ENCODE measurements around the gene CD79B. TPM values are rescaled to one million over a fixed set of nuclear protein-coding genes. Genes with fewer than 3 reads are reported as not detected.
"Not testable (repeated sequence)": the region's sequence is repeated elsewhere in the genome, so short reads cannot be mapped to it uniquely, and the experiment has no call there.

CD79B gene
- total RNA-seq, 1 donor from 2014 or later: not detected

DNA sequence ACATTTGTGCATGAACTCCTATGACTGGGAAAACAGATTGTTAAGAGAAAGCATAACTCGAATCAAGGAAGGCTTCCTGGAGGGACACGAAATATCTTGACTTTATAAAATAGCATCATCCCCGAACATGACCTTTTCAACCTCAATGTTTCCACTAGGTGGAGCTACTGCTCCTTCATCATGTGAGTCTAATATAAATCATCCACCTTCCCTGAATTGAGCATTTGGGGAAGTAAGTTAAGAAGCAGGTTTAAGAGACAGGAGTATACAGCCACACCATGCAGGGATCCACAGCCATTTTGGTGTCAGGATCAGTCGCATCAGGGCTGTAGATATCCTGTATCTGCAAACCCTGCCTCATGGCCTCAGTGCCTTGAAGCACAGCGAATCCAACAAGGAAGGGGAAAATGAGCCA lies 28.3 kb downstream of the CD79B start:
- DNase-seq (ENCODE audit: low spot score in 2 of 2); H3K4me1 ChIP-seq; intact Hi-C loops (cut with DNase I); H3K9me3 ChIP-seq; H3K36me3 ChIP-seq; H3K27ac ChIP-seq; H3K4me3 ChIP-seq; H3K27me3 ChIP-seq: not testable (repeated sequence)
- peak in 2 of 3 experiments; percentile 32 to 33 for TF ChIP-seq CTCF (IDR thresholded peaks at IDR 0.05)

DNA sequence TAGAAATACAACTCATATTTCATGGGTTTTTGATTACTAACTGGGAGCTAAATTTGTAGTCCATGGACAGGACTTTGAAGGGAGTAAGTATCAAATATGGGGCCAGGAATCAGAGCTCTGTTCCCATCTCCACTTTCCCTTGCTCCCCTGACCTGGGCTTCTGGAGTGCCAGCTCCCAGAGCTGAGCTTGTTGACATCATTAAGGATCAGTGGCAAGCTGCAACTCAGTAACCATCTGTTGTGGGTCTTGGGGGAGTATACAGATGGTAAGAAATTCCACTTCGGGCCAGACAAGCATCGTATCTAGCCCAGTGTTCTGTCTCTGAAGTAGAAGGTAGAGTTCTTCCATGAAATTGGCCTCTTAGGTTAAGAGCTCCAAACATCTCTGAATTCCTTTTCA lies 30.2 kb downstream of the CD79B start:
- H3K27me3 ChIP-seq; intact Hi-C loops (cut with DNase I); H3K9me3 ChIP-seq; H3K36me3 ChIP-seq; DNase-seq (ENCODE audit: low spot score in 2 of 2); H3K27ac ChIP-seq; H3K4me3 ChIP-seq; H3K4me1 ChIP-seq: not testable (repeated sequence)

- intact Hi-C loops (cut with DNase I): not testable (repeated sequence)
These were observed 33.0 kb downstream of the CD79B start for GRCh38 chr17:63898899-63899798.

DNA sequence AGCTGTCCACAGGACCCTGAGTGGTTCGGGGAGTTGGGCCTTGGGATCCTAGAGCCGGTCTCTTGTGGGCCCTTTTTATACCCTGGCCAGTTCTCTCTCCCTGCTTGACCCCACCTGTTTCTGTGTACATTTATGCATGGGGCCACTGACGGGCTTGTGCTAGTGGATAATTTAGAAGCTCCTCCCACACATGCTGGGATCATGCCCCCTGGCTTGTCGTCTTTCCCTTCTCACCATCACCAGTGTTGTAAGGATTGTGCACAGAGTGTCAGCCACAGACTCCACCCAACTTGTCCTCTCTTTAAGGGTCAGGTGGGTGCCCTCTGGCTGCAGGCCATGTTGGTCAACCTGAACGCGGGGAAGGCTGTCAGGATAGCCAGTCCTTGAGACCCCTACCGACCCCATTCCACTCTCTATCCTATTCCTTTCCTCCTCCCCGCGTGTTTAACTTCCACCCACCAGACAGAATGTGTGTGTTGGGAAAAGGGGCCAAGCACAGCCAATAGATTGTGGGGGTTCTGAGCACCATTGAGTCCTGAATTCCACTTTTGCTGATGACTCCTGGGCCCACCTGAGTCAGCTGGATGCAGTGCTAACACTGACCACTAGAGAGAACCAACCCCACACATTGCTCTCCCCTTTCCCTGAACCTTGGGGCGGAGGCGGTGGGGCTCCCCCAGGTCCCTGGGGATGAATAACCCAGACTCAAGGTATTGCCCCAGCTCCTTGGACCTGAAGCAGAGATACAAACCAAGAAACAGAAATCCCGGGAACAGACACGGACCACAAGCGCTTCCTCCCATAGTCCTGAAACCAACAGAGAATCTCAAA lies 35.4 kb downstream of the CD79B start, which contains the start of gene CSH1:
CSH1 (minus strand) TSS at position 51 of the 831 bp plus-strand sequence. CDS start 63 bp downstream, outside the sequence.
- H3K27ac ChIP-seq; H3K4me1 ChIP-seq; H3K4me3 ChIP-seq; H3K9me3 ChIP-seq; H3K36me3 ChIP-seq; intact Hi-C loops (cut with DNase I); DNase-seq (ENCODE audit: low spot score in 2 of 2); H3K27me3 ChIP-seq: not testable (repeated sequence)

More at GRCh38 chr17:63898899-63899798, 33.0 kb downstream of the CD79B start:
- H3K4me3 ChIP-seq; H3K36me3 ChIP-seq; DNase-seq (ENCODE audit: low spot score in 2 of 2); H3K9me3 ChIP-seq; H3K27me3 ChIP-seq; H3K4me1 ChIP-seq; H3K27ac ChIP-seq: not testable (repeated sequence)

- H3K9me3 ChIP-seq; H3K4me3 ChIP-seq; intact Hi-C loops (cut with DNase I); H3K36me3 ChIP-seq; H3K27me3 ChIP-seq; H3K4me1 ChIP-seq; H3K27ac ChIP-seq: not testable (repeated sequence)
- DNase-seq (ENCODE audit: low spot score in 2 of 2): peak in 1 of 2 donors; percentile 24
These were observed 37.3 kb downstream of the CD79B start for GRCh38 chr17:63894821-63895220.

DNA sequence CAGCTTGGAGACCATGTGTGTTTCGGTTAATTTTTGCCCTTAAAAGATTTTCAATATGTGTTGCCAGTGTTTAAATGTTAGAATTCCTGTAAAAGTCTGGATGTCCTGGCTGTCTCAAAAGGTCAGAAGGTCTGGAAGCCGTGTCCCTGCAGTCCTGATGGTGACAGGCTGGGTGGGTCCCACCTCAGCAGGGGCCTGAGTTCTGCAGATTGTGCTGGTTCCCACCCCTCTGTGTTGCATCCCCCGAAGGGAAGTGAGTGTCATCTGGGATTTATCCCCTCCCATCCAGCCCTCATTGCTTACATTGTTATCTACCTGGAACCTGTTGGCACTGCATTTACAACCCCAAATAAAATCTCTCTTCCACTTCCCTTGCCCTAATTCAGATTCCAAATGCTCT lies 38.1 kb downstream of the CD79B start:
- H3K4me1 ChIP-seq; H3K27ac ChIP-seq; H3K9me3 ChIP-seq; H3K27me3 ChIP-seq; intact Hi-C loops (cut with DNase I); H3K36me3 ChIP-seq; H3K4me3 ChIP-seq: not testable (repeated sequence)
- DNase-seq (ENCODE audit: low spot score in 2 of 2): peak in 1 of 2 donors; percentile 24

DNA sequence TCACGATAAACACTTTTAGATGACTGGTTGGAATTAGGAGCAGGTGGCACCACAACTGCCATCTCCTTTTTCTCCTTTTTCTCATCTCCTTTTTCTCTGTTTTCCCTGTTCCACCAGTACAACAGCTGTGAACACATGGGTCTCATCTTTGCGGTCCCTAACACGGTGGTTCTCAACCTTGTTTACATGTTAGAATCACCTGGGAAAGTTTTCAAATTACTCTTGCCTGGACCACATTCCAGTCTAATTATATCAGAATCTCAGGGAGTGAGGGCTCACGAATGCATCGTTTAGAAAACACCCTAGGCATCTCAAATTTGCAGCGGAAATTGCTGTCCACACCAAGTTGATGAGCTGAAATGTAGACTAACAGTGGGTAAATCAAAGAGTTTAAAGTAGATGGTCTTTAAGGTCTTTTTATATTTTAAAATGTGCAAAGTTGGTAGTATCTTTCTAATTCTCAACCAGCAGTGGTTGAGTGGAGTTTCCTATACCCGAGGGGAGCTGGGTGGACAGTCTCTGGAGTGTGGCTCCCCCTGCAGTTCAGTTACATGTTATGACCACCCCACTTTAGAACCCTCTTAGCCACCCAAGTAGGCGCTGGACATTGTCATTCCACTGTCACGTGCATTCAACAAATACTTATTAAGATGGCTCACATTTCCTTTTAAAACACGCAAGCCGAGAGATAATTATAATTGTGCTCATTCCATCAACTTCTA lies 39.7 kb downstream of the CD79B start:
- H3K9me3 ChIP-seq; H3K27me3 ChIP-seq; intact Hi-C loops (cut with DNase I); H3K27ac ChIP-seq; H3K4me1 ChIP-seq; H3K36me3 ChIP-seq; H3K4me3 ChIP-seq; DNase-seq (ENCODE audit: low spot score in 2 of 2): not testable (repeated sequence)

GRCh38 chr17:63889026-63889848 lies 42.9 kb downstream of the CD79B start:
- H3K4me1 ChIP-seq; H3K4me3 ChIP-seq; H3K9me3 ChIP-seq; intact Hi-C loops (cut with DNase I); H3K36me3 ChIP-seq; H3K27me3 ChIP-seq; H3K27ac ChIP-seq: not testable (repeated sequence)
- peak in 2 of 3 experiments; percentile 27 to 32 for TF ChIP-seq CTCF (IDR thresholded peaks at IDR 0.05)
- peak in 1 of 2 donors; percentile 59 for DNase-seq (ENCODE audit: low spot score in 2 of 2)

DNA sequence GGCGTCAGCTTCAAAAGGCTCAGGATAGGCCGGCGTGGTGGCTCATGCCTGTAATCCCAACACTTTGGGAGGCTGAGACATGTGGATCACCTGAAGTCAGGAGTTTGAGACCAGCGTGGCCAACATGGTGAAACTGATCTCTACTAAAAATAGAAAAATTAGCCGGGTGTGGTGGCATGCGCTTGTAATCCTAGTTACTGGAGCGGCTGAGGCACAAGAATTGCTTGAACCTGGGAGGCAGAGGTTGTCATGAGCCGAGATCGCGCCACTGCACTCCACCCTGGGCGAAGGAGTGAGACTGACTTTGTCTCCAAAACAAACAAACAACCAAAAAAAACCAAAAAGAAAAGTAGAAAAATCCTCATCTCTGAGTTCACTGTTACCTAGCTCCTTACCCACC lies 47.0 kb downstream of the CD79B start:
- H3K9me3 ChIP-seq; H3K27me3 ChIP-seq; intact Hi-C loops (cut with DNase I); H3K4me3 ChIP-seq; H3K27ac ChIP-seq; H3K36me3 ChIP-seq; DNase-seq (ENCODE audit: low spot score in 2 of 2); H3K4me1 ChIP-seq: not testable (repeated sequence)

- H3K27ac ChIP-seq; H3K27me3 ChIP-seq; H3K36me3 ChIP-seq; H3K4me1 ChIP-seq; DNase-seq (ENCODE audit: low spot score in 2 of 2); H3K4me3 ChIP-seq; H3K9me3 ChIP-seq; intact Hi-C loops (cut with DNase I): not testable (repeated sequence)
These were observed 49.5 kb downstream of the CD79B start for GRCh38 chr17:63882626-63883126.

Data from ascending aorta (tissue), 2 donors.